Measurements from ENCODE around the gene CDC123. TPM values are rescaled to one million over a fixed set of nuclear protein-coding genes. Genes with fewer than 3 reads are reported as not detected.

Gene CDC123
- total and polyA plus RNA-seq, 2 donors from 2014 or later, result 47.7 to 50.2 TPM

- no peak for TF ChIP-seq CTCF (IDR thresholded peaks at IDR 0.05; ENCODE audit: borderline replicate concordance, extremely low read depth, insufficient read depth)
- no peaks in the 10 kb centered on the region for H3K9me3 ChIP-seq (ENCODE audit: control insufficient read depth in 2 of 3, insufficient read depth in 1 of 3, low read length in 3 of 3)
- H3K4me3 ChIP-seq (ENCODE audit: low read length in 3 of 3), result peak overlapping the region; percentile 89 to 100 (median 100)
- FAIRE-seq (no peak), DNase-seq (no peak)
- no peaks in the 10 kb centered on the region for H3K27me3 ChIP-seq (ENCODE audit: control insufficient read depth, insufficient read depth, low read length)
- peak overlapping the region; percentile 53 to 99 (median 63) for H3K9ac ChIP-seq (ENCODE audit: low read length in 3 of 3)
- H3K4me1 ChIP-seq (ENCODE audit: control insufficient read depth in 2 of 3, insufficient read depth in 2 of 3, low read depth in 1 of 3, low read length in 3 of 3), result peaks cover 0 to 15% (median 5%) of the 10 kb centered on the region in 3 donors
- peak overlapping the region; percentile 86 to 92 for H3K27ac ChIP-seq (ENCODE audit: low read depth in 2 of 2, low read length in 2 of 2)
- peaks cover 0 to under 1% (median 0%) of the 10 kb centered on the region in 3 donors for H3K36me3 ChIP-seq (ENCODE audit: control insufficient read depth in 2 of 3, insufficient read depth in 3 of 3, low read length in 3 of 3)
- intact Hi-C loops (cut with DNase I), result no loop called here
Observed at GRCh38 chr10:12195281-12195602, 746 bp upstream of the CDC123 start.

- peaks cover 0 to 4% (median 3%) of the 10 kb centered on the region in 3 donors for H3K36me3 ChIP-seq (ENCODE audit: control insufficient read depth in 2 of 3, insufficient read depth in 3 of 3, low read length in 3 of 3)
- H3K27ac ChIP-seq (ENCODE audit: low read depth in 2 of 2, low read length in 2 of 2), result no peak overlapping the region
- FAIRE-seq (no peak), DNase-seq (no peak)
- peak overlapping the region; percentile 53 to 99 (median 63) for H3K9ac ChIP-seq (ENCODE audit: low read length in 3 of 3)
- intact Hi-C loops (cut with DNase I), result no loop called here
- peaks cover 0 to 15% (median 5%) of the 10 kb centered on the region in 3 donors for H3K4me1 ChIP-seq (ENCODE audit: control insufficient read depth in 2 of 3, insufficient read depth in 2 of 3, low read depth in 1 of 3, low read length in 3 of 3)
- no peaks in the 10 kb centered on the region for H3K27me3 ChIP-seq (ENCODE audit: control insufficient read depth, insufficient read depth, low read length)
- H3K4me3 ChIP-seq (ENCODE audit: low read length in 3 of 3), result peak overlapping the region; percentile 89 to 100 (median 100)
- H3K9me3 ChIP-seq (ENCODE audit: control insufficient read depth in 2 of 3, insufficient read depth in 1 of 3, low read length in 3 of 3), result no peaks in the 10 kb centered on the region
- TF ChIP-seq CTCF (IDR thresholded peaks at IDR 0.05; ENCODE audit: borderline replicate concordance, extremely low read depth, insufficient read depth), result no peak
Observed at GRCh38 chr10:12196531-12197211, 683 bp downstream of the CDC123 start.

- no peak overlapping the region for H3K4me3 ChIP-seq (ENCODE audit: low read length in 3 of 3)
- FAIRE-seq (no peak), DNase-seq (no peak)
- H3K9me3 ChIP-seq (ENCODE audit: control insufficient read depth in 2 of 3, insufficient read depth in 1 of 3, low read length in 3 of 3), result no peaks in the 10 kb centered on the region
- TF ChIP-seq CTCF (IDR thresholded peaks at IDR 0.05; ENCODE audit: borderline replicate concordance, extremely low read depth, insufficient read depth), result no peak
- intact Hi-C loops (cut with DNase I), result no loop called here
- H3K36me3 ChIP-seq (ENCODE audit: control insufficient read depth in 2 of 3, insufficient read depth in 3 of 3, low read length in 3 of 3), result peaks cover 5 to 10% (median 6%) of the 10 kb centered on the region in 3 donors
- no peaks in the 10 kb centered on the region for H3K27me3 ChIP-seq (ENCODE audit: control insufficient read depth, insufficient read depth, low read length)
- H3K4me1 ChIP-seq (ENCODE audit: control insufficient read depth in 2 of 3, insufficient read depth in 2 of 3, low read depth in 1 of 3, low read length in 3 of 3), result peaks cover 0 to 11% (median 5%) of the 10 kb centered on the region in 3 donors
- no peak overlapping the region for H3K27ac ChIP-seq (ENCODE audit: low read depth in 2 of 2, low read length in 2 of 2)
- no peak overlapping the region for H3K9ac ChIP-seq (ENCODE audit: low read length in 3 of 3)
Observed at GRCh38 chr10:12198156-12198555, 2.2 kb downstream of the CDC123 start.
